Activated naive CD8-positive, alpha-beta T cell treated with anti-CD3 and anti-CD28 coated beads for 36 hours (primary cell): ENCODE results near the gene ROMO1. TPM values are rescaled to one million over a fixed set of nuclear protein-coding genes. Genes with fewer than 3 reads are reported as not detected.
A peak's percentile ranks its signal among the peaks of the same experiment; 100 is the strongest.
"Not testable (repeated sequence)": the region's sequence is repeated elsewhere in the genome, so short reads cannot be mapped to it uniquely, and the experiment has no call there.

ENCODE experiments used
- DNase-seq: peaks from one replicate; pipeline ENCODE4 v3.0.0; 2021
- H3K27ac Mint-ChIP-seq: one replicate; pipeline ENCODE4 v1.8.0; 2022; ENCODE audit warnings: mild to moderate bottlenecking, moderate library complexity, mixed read lengths
- H3K27me3 Mint-ChIP-seq: one replicate; pipeline ENCODE4 v1.8.0; 2022; ENCODE audit warnings: mild to moderate bottlenecking, mixed read lengths
- H3K36me3 Mint-ChIP-seq: one replicate; pipeline ENCODE4 v1.8.0; 2021; ENCODE audit warnings: mild to moderate bottlenecking, mixed read lengths
- H3K4me1 Mint-ChIP-seq: one replicate; pipeline ENCODE4 v1.8.0; 2021; ENCODE audit warnings: mixed read lengths
- H3K4me3 Mint-ChIP-seq: one replicate; pipeline ENCODE4 v1.8.0; 2022; ENCODE audit warnings: mild to moderate bottlenecking, moderate library complexity, mixed read lengths
- H3K9me3 Mint-ChIP-seq: one replicate; pipeline ENCODE4 v1.8.0; 2022; ENCODE audit warnings: mixed read lengths
- total RNA-seq, 2 experiments: library from RNA; stranded (reverse); gene quantifications; one replicate each; pipeline ENCODE4 v1.2.3, GENCODE V29; 2021

The ROMO1 gene
- total RNA-seq, 2 experiments from 2014 or later = 121 to 137 TPM

DNA sequence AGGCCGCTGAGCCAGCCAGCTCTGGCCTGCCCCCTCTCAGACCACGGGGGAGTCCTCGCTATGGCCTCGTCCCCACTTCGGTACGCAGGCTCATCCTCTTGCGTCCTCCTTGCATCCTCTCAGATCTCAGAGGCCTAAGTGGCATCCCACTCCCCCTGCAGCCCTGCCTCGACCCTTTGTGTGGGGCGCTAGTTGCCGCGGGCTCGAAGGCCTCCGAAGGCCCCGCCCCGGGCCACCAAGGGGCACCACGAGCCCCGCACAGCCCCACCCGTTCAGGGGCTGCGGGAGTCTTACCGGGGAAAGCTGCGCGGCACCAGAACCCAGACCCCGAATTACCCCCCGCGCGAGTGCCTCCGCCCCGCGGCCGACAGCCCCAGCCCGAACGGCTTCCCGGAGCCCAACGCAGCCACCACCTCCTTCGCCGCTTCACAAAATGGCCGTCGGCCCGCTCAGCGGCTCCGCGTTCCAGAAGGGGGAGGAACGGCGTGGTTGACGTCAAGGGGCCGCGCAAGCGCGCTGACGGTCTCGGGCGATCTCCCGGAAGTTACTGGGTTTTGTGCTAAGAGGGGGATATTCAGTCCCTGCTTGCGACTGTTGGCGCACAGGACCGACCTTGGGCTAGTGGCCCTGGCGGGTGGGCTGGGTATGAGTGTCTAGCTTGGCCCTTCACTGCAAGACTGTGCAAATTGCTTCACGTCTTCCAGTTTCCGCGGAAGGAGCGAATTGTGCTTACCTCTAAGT lies 34.6 kb upstream of the ROMO1 start, which contains the start of the genes CPNE1 and RBM12:
Gene CPNE1, minus strand, starts transcription at position 435 of the 741 bp plus-strand sequence. CDS start 31,977 bp downstream, outside the sequence.
Gene RBM12, minus strand, starts transcription at position 435 of the 741 bp plus-strand sequence. CDS start 9,578 bp downstream, outside the sequence.
- Mint-ChIP-seq H3K27ac (peak within 1 kb of the TSS; percentile 97), H3K4me1 (peaks cover 40% of the 10 kb centered on the region), H3K4me3 (peak within 1 kb of the TSS; percentile 94), H3K36me3 (peaks cover 53% of the 10 kb centered on the region), H3K27me3 (no peaks in the 10 kb centered on the region), H3K9me3 (peaks cover 7% of the 10 kb centered on the region)
- DNase-seq = peak; percentile 93

DNA sequence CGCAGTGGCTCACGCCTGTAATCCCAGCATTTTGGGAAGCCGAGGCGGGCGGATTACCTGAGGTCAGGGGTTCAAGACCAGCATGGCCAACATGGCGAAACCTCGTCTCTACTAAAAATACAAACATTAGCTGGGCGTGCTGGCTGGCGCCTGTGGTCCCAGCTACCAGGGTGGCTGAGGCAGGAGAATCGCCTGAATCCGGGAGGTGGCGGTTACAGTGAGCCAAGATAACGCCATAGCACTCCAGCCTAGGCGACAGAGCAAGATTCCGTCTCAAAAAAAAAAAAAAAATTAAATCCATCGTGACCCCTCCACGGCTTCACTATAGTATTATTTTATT lies 33.3 kb upstream of the ROMO1 start:
- no peak overlapping the region for H3K4me3 Mint-ChIP-seq
- H3K9me3 Mint-ChIP-seq = no peaks in the 10 kb centered on the region
- DNase-seq = no peak
- peak overlapping the region; percentile 97 for H3K27ac Mint-ChIP-seq
- peaks cover 27% of the 10 kb centered on the region for H3K4me1 Mint-ChIP-seq
- no peaks in the 10 kb centered on the region for H3K27me3 Mint-ChIP-seq
- H3K36me3 Mint-ChIP-seq = peaks cover 45% of the 10 kb centered on the region

DNA sequence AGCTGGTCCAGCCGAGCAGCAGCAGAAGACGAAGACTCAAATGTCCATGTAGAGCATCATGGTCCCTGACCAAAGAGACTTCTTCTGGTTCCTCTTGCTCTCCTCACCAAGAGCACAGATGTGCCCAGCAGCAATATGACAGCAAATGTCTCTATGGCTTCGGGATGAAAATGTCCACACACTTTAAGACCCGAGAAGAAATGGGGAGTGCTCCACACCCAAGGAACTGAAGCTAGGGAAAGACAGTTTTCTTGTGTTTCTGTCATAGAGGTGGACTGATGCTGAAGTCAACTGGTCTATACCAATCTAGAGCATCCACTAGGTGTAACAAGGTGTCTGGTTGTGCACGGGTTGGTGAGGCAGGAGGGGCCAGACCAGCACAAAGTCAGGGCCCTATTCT lies 30.0 kb upstream of the ROMO1 start:
- Mint-ChIP-seq H3K36me3 (peaks cover 27% of the 10 kb centered on the region), H3K4me1 (peaks cover 3% of the 10 kb centered on the region), H3K27me3 (no peaks in the 10 kb centered on the region), H3K9me3 (no peaks in the 10 kb centered on the region), H3K27ac (no peak overlapping the region), H3K4me3 (no peak overlapping the region)
- no peak for DNase-seq

DNA sequence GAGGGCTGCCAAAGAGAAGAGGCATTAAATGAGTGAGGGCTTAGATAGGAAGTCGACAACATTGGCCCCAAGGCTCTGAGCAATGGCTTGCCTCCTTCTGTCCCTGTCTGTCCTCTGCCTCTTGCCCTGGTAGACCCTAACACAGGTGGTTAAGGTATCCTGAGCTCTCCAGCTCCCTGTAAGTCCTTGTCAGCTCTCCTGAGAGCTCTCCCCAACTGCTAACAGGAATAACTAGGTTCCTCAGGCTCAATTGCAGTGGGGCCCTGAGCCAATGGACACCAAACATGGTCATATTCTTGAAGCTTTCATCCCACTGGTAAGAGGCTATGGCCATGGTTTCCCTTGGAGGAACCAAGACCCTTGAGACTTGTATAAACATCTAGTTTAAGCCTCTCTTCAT lies 29.5 kb upstream of the ROMO1 start:
- Mint-ChIP-seq H3K4me1 (peaks cover 3% of the 10 kb centered on the region), H3K9me3 (no peaks in the 10 kb centered on the region), H3K36me3 (peaks cover 25% of the 10 kb centered on the region), H3K27me3 (no peaks in the 10 kb centered on the region), H3K27ac (no peak overlapping the region), H3K4me3 (no peak overlapping the region)
- no peak for DNase-seq

DNA sequence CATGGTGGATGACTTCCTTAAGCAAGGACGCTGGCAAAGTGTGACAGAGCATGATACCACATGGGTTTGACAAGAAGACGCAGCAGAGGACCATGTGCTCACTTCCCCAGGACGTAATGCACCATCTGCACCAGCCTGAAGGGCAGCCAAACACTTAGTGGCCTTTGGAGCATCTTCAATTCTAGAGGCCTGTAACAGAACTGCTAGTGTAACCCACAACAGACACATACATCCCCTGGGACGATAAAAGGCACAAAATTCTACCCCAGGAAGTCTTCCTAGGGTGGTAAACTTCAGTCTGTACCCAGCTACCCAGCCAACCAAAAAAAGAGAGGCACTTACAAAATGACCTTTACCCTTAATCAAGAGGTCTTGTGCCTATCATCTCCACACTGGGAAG lies 25.3 kb upstream of the ROMO1 start:
- Mint-ChIP-seq H3K4me1 (no peaks in the 10 kb centered on the region), H3K36me3 (peaks cover 14% of the 10 kb centered on the region), H3K4me3 (no peak overlapping the region), H3K27ac (no peak overlapping the region), H3K9me3 (no peaks in the 10 kb centered on the region), H3K27me3 (no peaks in the 10 kb centered on the region)
- no peak for DNase-seq

DNA sequence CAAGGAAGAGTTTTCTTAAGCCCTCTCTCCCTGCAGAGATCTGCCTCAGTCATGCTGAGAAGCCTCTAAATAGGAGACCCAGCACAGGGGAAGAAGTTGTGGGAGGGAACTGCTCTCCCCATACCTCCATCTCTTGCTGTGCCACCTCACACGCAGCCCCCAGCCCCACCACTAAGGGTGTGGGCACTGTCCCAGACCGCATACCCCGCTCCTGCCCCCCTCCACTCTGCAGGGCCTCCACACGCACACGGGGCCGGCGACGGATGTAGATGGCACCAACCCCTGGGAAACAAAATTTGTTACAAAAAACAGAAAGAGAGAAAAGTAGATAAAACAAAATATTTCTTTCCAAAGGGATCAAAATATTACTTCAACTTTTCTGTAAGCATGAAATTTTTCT lies 24.3 kb upstream of the ROMO1 start:
- no peaks in the 10 kb centered on the region for H3K27me3 Mint-ChIP-seq
- no peaks in the 10 kb centered on the region for H3K9me3 Mint-ChIP-seq
- H3K36me3 Mint-ChIP-seq = peaks cover 10% of the 10 kb centered on the region
- no peak overlapping the region for H3K27ac Mint-ChIP-seq
- DNase-seq = no peak
- H3K4me3 Mint-ChIP-seq = no peak overlapping the region
- H3K4me1 Mint-ChIP-seq = no peaks in the 10 kb centered on the region

DNA sequence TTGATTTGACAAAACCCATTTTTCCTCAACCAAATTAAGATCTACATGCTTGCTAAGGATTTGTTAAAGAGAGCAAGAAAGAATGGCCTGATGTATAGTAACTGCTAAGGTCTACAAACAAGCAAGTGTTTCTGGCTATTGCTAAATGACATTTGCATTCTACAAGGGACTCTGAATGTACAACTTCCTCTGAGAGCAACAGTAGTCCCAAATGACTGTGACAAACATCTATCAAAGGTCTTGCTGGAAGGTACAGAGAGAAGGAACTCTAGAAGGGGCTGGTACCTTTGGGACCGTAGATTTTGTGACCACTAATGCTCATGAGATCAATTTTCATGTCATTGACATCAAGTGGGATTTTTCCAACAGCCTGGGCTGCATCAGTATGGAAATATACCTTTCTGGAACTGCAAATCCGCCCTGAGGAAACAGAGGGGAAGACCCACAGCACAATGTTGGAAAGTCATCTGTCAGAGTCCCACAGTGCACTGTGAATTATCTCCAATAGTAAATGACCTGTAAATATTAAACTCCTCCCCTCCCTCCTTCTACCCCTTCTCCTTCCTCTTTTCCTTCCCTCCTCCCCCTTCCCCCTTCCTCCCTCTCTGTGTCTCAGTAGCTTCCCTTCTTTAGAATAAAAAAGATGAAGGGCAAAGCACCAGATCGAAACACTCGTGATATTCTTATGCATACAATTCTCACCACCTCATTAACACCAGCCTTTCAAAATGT lies 18.6 kb upstream of the ROMO1 start:
- Mint-ChIP-seq H3K27ac (no peak overlapping the region), H3K4me3 (no peak overlapping the region)

DNA sequence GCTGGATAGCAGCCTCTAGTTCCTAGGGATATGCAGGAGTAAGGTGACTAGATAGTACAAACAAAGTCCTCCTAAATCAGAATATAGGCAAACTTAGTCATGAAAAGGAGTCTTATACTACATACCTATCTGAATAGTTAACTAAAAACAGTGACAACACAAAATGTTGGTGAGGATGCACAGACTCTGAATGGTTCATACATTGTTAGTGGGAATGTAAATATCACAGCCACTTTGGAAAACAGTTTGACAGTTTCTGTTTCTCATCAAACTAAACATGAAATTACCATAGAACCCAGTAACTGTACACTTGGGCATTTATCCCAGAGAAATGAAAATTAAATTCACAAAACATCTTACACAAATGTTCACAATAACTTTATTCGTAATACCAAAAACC lies 17.2 kb upstream of the ROMO1 start:
- no peaks in the 10 kb centered on the region for H3K9me3 Mint-ChIP-seq
- DNase-seq = no peak
- H3K36me3 Mint-ChIP-seq = peaks cover 4% of the 10 kb centered on the region
- no peaks in the 10 kb centered on the region for H3K27me3 Mint-ChIP-seq
- no peak overlapping the region for H3K4me3 Mint-ChIP-seq
- peaks cover 2% of the 10 kb centered on the region for H3K4me1 Mint-ChIP-seq
- no peak overlapping the region for H3K27ac Mint-ChIP-seq

More for the DNA sequence above, 18.6 kb upstream of the ROMO1 start:
- Mint-ChIP-seq H3K36me3 (peaks cover 4% of the 10 kb centered on the region), H3K27me3 (no peaks in the 10 kb centered on the region), H3K4me1 (peaks cover 2% of the 10 kb centered on the region), H3K9me3 (no peaks in the 10 kb centered on the region)
- DNase-seq = no peak

DNA sequence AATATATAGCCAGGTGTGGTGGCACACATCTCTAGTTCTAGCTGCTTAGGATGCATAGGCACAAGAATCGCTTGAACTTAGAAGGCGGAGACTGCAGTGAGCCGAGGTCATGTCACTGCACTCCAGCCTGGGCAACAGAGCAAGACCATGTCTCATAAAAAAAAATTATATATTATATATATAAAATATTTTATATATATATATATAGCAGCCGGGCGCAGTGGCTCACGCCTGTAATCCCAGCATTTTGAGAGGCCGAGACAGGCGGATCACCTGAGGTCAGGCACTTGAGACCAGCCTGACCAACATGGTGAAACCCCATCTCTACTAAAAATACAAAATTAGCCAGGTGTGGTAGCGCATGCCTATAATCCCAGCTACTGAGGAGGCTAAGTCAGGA lies 13.8 kb upstream of the ROMO1 start:
- not testable (repeated sequence) for DNase-seq, H3K4me3 Mint-ChIP-seq, H3K27ac Mint-ChIP-seq, H3K27me3 Mint-ChIP-seq, H3K4me1 Mint-ChIP-seq, H3K9me3 Mint-ChIP-seq
- peaks cover 13% of the 10 kb centered on the region for H3K36me3 Mint-ChIP-seq

DNA sequence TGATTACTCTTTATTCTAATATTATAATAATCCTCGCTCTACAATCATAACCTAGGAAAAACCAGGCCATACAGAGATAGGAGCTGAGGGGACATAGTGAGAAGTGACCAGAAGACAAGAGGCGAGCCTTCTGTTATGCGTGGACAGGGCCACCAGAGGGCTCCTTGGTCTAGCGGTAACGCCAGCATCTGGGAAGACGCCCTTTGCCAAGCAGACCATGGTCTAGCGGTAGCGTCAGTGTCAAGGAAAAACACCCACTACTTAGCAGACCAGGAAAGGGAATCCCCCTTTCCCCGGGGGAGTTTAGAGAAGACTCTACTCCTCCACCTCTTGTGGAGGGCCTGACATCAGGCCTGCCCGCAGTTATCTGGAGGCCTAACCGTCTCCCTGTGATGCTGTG lies 12.3 kb upstream of the ROMO1 start:
- peaks cover 13% of the 10 kb centered on the region for H3K36me3 Mint-ChIP-seq
- not testable (repeated sequence) for DNase-seq, H3K27ac Mint-ChIP-seq, H3K27me3 Mint-ChIP-seq, H3K9me3 Mint-ChIP-seq, H3K4me1 Mint-ChIP-seq, H3K4me3 Mint-ChIP-seq

DNA sequence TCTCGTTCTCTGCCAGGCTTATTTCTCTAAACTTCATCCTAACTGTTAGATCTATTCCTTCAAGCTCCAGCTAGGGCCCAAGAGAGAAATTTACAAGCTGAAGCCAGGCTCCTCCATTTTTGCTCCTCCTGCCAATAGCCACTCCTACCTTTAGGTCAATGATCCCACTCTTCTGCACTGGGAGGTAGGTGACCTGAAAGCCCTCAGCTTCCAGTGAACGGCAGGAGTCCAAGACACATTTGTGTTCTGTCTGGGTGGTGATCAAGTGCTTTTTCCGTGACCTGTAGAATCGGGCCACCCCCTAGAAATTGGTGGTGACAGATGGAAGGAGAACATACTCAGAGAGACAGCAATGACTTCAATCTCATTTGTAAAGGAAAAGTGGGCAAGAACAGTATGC lies 8.9 kb upstream of the ROMO1 start:
- Mint-ChIP-seq H3K36me3 (peaks cover 9% of the 10 kb centered on the region), H3K27ac (peak overlapping the region; percentile 2), H3K27me3 (no peaks in the 10 kb centered on the region), H3K4me1 (no peaks in the 10 kb centered on the region), H3K4me3 (no peak overlapping the region), H3K9me3 (no peaks in the 10 kb centered on the region)
- DNase-seq = no peak

DNA sequence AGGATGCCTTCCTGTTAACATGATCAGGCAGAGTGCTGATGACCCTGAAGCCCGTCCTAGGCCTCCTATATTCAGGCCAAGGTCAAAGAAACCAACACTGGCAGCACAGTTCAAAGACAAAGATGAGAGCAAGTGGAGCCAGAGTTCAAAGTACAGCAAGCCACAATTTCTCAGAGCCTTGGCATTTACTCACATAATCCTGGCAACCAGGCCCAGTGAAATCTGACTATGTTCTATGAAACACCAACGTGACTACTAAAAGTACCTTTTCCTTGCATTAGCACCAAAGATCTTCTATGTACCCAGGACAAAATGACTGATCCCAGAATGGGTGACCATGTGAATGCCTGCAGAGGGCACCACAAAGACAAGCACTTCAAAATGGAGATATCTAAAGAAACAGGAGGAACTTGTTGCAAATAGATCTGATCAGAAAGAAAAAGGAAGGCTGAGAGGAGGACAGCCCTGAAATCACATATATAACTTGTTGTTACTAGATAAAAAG lies 3.9 kb upstream of the ROMO1 start:
- Mint-ChIP-seq H3K27me3 (no peaks in the 10 kb centered on the region), H3K36me3 (peaks cover 22% of the 10 kb centered on the region), H3K27ac (peak overlapping the region; percentile 26), H3K4me1 (peaks cover 22% of the 10 kb centered on the region), H3K9me3 (no peaks in the 10 kb centered on the region), H3K4me3 (no peak overlapping the region)
- no peak for DNase-seq

DNA sequence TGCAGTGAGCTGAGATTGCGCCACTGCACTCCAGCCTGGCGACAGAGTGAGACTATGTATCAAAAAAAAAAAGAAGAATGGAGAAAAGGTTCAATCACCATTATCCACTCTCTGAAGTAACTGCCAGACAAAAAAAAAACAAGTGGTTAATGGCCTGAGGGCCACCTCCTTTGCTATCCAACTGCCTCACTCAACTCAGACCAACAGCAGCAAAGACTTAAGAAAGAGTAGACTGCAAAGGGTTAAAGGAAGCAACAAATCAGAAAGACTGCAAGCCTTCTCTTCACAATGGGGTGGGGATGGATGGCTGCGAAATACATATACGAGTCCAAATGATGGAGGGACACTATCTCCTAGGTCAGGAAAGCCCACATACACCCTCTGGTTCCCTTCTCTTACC lies 3.2 kb upstream of the ROMO1 start:
- H3K27ac Mint-ChIP-seq = no peak overlapping the region
- no peaks in the 10 kb centered on the region for H3K9me3 Mint-ChIP-seq
- no peaks in the 10 kb centered on the region for H3K27me3 Mint-ChIP-seq
- H3K4me1 Mint-ChIP-seq = peaks cover 29% of the 10 kb centered on the region
- no peak for DNase-seq
- H3K36me3 Mint-ChIP-seq = peaks cover 28% of the 10 kb centered on the region
- H3K4me3 Mint-ChIP-seq = no peak overlapping the region

DNA sequence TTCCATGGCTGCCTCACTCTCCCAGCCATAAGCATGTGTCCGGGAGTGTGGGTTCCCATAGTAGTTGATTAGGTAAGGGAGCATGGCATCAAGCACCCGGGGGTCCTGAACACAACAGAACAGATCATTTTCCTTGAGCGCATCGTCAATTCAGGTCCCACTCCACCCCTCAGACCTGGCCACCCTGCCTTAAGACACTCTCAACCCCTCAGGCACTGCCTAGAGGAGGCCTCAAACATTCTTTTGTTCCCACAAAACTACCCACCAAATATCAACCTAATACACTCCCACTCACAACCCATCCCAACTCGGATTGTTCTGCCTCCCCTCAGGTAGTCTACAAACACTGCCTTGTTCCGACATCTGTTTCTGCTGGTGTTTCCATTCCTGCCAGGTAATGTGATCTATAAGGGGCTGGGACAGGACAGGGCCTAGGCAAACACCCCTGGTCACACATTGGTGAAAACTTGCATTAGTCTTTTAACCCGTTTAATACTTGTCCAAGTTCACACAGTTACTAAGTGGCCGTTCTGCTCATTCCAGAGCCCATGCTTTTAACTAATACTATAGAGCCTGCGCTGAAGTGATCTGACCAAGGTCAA lies 1.4 kb upstream of the ROMO1 start:
- Mint-ChIP-seq H3K36me3 (peaks cover 44% of the 10 kb centered on the region), H3K27me3 (no peaks in the 10 kb centered on the region)
- DNase-seq = no peak

More for the DNA sequence above, 1.4 kb upstream of the ROMO1 start:
- H3K27ac Mint-ChIP-seq = peak overlapping the region; percentile 93
- H3K4me3 Mint-ChIP-seq = peak overlapping the region; percentile 97
- no peaks in the 10 kb centered on the region for H3K9me3 Mint-ChIP-seq
- peaks cover 42% of the 10 kb centered on the region for H3K4me1 Mint-ChIP-seq
